ENCODE data around the gene CTNNA3.

Gene CTNNA3

DNA sequence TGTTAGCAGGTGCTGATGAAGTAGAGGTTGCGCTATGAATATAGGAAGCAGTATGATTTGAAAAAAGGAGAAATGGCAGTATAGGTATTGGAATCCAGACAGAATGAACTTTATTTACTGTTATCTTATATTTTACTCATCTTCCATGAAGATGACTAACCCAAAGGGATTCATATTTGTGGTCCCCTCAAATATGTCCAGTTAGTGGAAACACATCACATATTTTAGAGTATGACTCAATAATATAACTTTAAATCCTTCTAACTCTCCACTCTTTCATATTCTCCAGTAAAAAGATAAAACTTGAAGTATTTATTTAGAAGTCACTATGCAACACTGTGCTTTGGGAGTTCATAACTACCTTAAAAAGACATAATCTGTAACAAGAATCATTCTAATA lies 1056.6 kb downstream of the CTNNA3 start:
- no peak for DNase-seq (ENCODE audit: low read depth)

GRCh38 chr10:66637273-66638036 lies 1058.5 kb downstream of the CTNNA3 start:
- no peak for DNase-seq (ENCODE audit: low read depth)

DNA sequence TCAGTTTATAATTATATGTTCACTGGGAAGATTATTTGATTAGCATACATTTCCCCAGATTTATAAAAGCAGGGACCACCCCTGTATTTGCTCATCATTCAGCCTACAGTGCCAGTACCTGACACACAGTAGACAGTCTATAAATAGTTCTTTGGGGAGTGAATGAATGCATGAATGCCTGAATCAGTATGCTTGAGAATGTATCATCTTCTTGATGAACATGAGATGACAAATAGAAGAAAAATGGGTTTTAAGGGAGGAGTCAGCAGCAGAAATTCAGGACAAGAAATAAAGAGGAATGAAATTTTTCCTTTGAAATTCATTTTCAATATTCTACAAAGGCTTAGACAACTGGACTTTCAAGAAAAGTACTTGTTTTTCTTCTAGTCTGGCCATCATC lies 1066.0 kb downstream of the CTNNA3 start:
- no peak for DNase-seq (ENCODE audit: low read depth)

- DNase-seq (ENCODE audit: low read depth), result no peak
These were observed 1068.8 kb downstream of the CTNNA3 start for GRCh38 chr10:66627156-66627555.

GRCh38 chr10:66625709-66626590 lies 1070.0 kb downstream of the CTNNA3 start:
- no peak for DNase-seq (ENCODE audit: low read depth)

DNA sequence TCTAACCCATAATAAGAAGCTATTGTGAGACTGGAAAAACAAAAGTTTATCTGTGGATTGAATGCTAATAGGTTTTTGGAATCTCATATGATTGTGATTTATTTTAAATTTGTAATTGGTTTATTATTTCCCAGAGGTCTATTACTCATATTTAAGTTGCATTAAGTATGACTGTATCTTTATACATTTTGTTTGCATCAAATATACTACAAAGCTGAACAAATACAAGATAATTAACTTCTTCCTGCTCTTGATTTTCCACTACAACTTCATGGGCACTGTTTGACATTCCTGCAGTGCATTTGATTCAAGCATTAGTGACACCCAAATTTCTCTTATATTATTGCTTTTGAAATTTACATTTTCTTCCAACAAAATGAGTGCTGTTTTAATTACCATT lies 1073.9 kb downstream of the CTNNA3 start:
- DNase-seq (ENCODE audit: low read depth), result no peak

GRCh38 chr10:66604195-66604594 lies 1091.8 kb downstream of the CTNNA3 start:
- DNase-seq (ENCODE audit: low read depth), result no peak

DNA sequence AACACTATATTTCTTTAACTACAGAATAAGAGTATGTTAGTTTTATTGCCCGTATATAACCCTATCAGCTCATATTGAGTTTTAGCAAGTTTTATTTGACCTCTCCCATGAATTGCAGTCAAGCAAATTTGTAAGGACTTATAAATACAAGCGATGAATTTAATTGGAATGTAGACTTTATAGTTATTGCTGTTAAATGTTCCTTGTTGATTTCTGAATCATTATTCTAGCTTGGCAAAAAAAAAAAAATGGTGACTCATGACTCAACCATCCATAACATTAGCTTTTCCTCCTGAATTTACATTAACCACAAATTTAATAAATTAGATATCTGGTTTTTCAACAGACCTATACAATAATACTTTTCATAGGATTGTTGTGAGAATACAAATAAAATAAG lies 1104.1 kb downstream of the CTNNA3 start:
- DNase-seq (ENCODE audit: low read depth), result no peak

DNA sequence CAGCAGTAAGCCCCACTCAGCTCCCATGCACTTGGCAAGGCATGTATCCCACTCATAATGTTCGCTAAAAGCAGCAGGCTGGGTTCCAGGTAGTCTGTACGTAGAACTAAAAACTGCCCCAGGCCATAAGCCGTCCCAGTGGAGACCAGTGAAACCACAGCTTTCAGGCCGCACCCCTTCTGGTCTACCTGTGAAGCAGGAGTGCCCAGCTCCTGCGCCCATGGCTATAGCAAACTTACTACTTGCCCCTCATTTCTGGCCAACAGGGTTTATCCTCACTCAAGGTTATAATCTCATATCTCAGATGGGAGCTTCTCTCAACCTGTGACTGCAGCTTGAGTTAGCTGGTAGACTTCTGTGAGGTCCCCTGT lies 1108.3 kb downstream of the CTNNA3 start:
- no peak for DNase-seq (ENCODE audit: low read depth)

DNA sequence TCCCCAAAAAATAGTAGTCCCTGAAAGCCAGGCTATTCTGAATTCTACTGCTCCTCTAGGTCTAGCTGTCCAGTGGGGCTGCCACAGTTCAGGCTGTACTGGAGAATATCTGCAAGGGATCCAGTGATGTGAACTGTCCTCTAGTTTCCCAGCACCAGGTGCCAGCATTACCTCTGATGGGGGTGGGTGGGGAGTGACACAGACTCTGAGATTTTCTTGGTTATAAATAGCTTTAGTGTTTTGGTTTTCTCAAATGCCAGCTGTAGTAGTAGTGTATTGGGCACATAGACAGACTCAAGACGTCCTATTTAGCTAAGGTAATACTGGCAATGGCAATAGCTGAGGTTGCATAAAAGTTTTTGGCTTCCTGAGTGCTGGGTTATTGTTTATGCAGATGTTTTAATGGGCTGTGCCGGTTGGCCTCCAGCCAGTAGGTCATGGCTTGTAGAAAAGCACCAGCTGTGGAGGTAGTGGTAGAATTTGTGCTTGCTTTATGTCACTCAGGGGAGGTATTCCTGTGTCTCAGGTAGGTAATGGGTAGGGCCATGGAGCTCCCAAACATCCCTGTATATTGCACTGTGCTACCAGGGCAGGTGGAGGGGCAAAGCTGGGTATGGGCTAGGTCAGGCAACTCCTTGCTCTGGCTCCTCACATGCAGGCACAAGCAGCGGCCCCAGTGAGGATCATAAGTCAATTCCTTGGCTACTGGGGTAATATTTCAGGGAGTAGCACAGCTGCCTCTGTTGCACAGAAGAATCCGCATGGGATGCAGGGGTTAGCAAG lies 1108.9 kb downstream of the CTNNA3 start:
- no peak for DNase-seq (ENCODE audit: low read depth)

DNA sequence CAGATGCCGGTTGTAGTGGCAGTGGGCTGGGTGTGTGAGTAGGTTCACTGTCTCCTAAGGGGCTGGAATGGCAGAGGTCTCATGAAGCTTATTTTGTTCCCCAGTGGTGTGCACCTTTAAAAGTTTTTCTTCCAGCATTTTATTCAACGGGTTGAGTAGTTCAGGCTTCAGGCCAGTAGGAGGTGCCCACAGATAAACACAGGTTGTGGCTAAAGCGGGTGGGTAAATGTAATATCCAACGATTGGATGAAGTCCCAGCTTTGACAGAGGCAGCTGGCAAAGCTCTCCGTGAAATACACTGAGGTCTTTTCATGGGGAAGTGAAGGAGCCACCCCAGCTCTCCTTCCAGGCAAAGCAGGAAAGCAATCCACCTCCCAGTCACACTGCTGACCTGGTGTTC lies 1109.9 kb downstream of the CTNNA3 start:
- DNase-seq (ENCODE audit: low read depth), result no peak

GRCh38 chr10:66575251-66575855 lies 1120.6 kb downstream of the CTNNA3 start:
- no peak for DNase-seq (ENCODE audit: low read depth)

DNA sequence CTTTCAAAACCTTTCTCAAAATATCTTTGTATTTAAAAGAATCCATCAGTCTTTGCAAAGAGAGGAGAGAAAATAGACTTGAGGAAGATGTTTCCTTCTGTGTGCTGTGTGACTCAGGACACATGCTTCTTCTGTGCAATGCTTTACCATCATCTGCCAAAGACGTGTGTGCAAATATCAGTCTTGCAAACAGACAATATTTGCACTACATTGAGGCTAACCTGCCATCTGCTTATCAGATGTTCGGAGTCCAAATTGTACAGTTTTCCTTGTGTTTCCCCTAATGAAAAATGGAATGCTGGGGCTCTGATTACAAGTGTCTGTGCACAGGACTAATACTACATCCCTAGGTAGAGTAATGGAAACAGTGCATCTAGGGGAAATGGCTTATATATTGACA lies 1123.3 kb downstream of the CTNNA3 start:
- no peak for DNase-seq (ENCODE audit: low read depth)

GRCh38 chr10:66565999-66566398 lies 1130.0 kb downstream of the CTNNA3 start:
- no peak for DNase-seq (ENCODE audit: low read depth)

DNA sequence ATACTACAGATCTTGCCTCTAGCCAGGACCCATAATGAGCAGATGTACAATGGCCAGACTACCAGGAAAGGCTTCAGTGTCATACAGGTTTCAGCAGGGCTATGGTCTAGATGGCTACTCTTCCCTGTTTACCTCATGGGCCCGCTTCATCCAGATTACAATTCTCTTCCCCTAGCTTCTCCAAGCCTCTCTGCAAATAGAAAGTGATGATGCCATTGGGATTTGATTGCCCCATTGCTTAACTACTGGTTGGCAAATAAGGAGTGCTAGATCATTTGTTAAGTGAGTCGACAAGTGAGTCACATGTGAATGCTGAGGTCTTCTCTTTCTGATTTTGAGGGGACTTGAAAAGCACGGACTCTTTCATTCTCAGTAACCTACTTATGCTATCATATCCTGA lies 1131.7 kb downstream of the CTNNA3 start:
- no peak for DNase-seq (ENCODE audit: low read depth)

DNA sequence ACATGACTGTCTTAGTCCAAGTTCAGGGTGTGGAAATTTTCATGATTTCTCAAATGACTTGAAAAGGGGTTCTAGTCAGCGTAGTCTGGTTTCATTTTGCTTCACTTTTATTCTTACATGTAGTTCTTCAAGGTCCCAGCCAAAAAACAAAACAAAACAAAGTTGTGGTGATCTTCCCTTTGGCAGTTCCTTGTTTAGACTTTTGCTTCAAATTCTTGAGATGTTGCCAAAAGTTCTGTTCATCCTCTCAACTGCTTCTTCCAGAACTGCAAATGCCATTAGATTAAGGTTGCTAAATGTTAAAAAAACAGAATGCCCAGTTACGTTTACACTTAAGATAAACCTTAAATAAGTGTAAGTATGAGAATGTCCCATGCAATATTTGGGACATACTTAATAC lies 1140.9 kb downstream of the CTNNA3 start:
- no peak for DNase-seq (ENCODE audit: low read depth)

DNA sequence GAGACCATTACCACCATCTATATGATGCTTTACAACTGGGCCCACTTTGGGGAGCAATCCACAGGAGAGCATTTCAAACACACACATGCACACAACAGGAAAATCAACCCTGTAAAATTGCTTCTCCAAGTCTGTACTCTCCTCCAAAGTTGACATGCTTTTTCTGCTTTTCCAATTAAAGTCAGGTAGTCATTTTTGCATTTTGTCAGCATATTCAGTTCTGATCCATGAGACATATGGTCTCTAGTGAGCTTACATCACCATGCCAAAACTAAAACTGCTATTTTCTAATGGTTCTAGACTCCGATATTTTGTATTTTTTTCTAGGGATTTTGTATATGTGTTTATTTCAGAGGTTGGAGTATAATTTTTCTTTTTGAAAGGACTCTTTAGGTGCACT lies 1143.7 kb downstream of the CTNNA3 start:
- DNase-seq (ENCODE audit: low read depth), result no peak

- no peak for DNase-seq (ENCODE audit: low read depth)
These were observed 1145.6 kb downstream of the CTNNA3 start for GRCh38 chr10:66550351-66550750.

DNA sequence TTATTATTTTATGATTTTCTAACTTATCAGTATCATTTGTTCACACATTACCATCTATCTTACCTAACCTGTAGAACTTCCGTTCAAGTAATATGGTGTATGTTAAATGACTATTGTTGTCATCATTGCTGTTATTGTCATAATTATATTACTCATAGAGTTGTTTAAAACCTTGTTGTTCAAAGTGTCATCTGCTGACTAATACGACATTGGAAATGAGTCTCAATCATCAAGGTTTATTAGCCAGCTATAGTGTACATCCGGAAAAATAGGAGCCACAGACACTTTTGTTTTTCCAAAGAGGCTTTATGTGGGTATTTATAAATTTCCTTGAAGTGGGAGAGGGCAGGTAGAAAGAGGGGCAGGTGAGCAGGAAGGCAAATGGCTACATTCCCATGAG lies 1157.1 kb downstream of the CTNNA3 start:
- no peak for DNase-seq (ENCODE audit: low read depth)

- no peak for DNase-seq (ENCODE audit: low read depth)
These were observed 1157.6 kb downstream of the CTNNA3 start for GRCh38 chr10:66538371-66538770.

- DNase-seq (ENCODE audit: low read depth), result no peak
These were observed 1158.8 kb downstream of the CTNNA3 start for GRCh38 chr10:66537186-66537585.

DNA sequence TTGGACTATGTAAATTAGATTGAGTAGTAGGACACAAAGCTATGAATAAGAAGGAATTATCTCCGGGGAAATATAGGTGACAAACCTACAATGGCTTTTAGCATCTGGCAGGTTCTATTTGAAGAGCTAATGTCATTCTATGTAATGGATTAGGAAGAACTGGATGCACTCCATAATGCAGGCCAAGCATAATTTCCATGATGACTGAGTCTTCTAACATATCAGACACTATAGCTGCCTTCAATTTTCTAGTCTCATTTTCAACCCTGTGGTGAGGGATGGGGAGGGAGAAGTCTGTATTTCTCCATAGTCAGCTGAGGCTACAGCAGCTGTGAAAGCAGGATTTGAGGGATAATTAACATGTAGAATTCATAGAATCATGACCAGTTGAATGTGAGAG lies 1160.6 kb downstream of the CTNNA3 start:
- DNase-seq (ENCODE audit: low read depth), result no peak
